ENCODE results near the gene FBXL13.

DNA sequence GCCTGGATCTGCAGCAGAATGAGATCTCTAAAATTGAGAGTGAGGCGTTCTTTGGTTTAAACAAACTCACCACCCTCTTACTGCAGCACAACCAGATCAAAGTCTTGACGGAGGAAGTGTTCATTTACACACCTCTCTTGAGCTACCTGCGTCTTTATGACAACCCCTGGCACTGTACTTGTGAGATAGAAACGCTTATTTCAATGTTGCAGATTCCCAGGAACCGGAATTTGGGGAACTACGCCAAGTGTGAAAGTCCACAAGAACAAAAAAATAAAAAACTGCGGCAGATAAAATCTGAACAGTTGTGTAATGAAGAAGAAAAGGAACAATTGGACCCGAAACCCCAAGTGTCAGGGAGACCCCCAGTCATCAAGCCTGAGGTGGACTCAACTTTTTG lies 140.4 kb downstream of the FBXL13 start:
- TF ChIP-seq, protein P1, sequence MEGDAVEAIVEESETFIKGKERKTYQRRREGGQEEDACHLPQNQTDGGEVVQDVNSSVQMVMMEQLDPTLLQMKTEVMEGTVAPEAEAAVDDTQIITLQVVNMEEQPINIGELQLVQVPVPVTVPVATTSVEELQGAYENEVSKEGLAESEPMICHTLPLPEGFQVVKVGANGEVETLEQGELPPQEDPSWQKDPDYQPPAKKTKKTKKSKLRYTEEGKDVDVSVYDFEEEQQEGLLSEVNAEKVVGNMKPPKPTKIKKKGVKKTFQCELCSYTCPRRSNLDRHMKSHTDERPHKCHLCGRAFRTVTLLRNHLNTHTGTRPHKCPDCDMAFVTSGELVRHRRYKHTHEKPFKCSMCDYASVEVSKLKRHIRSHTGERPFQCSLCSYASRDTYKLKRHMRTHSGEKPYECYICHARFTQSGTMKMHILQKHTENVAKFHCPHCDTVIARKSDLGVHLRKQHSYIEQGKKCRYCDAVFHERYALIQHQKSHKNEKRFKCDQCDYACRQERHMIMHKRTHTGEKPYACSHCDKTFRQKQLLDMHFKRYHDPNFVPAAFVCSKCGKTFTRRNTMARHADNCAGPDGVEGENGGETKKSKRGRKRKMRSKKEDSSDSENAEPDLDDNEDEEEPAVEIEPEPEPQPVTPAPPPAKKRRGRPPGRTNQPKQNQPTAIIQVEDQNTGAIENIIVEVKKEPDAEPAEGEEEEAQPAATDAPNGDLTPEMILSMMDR (conservative IDR thresholded peaks at IDR 0.05; ENCODE audit: low read length) = no peak
- TF ChIP-seq EZH2phosphoT487 (IDR thresholded peaks at IDR 0.05; ENCODE audit: borderline replicate concordance, low read depth, low read length) = no peak

Measured in OCI-LY7 (cell line).